B cell (primary cell): ENCODE measurements around the gene THBS2. TPM values are rescaled to one million over a fixed set of nuclear protein-coding genes. Genes with fewer than 3 reads are reported as not detected.

Source experiments
- ATAC-seq: fragments of 200-7000 bp; cut with Tn5 transposase; one replicate; pipeline ENCODE4 v1.10.0; 2021; ENCODE audit warnings: low read depth, mild to moderate bottlenecking, moderate number of reproducible peaks, moderate library complexity
- CTCF ChIA-PET: fragments of 350-600 bp; sonication (Branson Sonifier 250); formaldehyde crosslinking; loops from one replicate; lab custom pipeline; 2021; ENCODE audit warnings: antibody characterized with exemption, inconsistent platforms; lab: Charles Lee
- POLR2A ChIA-PET: fragments of 350-600 bp; sonication (Branson Sonifier 250); formaldehyde crosslinking; loops from one replicate; lab custom pipeline; 2021; ENCODE audit warnings: antibody characterized with exemption; lab: Charles Lee
- DNase-seq: peaks from one replicate; pipeline ENCODE4 v3.0.0; 2013
- H2AFZ ChIP-seq: 2 replicates; pipeline ENCODE4 v1.6.1; 2012; ENCODE audit warnings: mild to moderate bottlenecking, low read depth, low read length; ENCODE audit not compliant: insufficient read depth, poor library complexity, severe bottlenecking
- H3K27ac ChIP-seq, 2 donors: 1 replicate in 1 of 2; 2 replicates in 1 of 2; pipeline ENCODE4 v1.5.1; 2012 to 2013; ENCODE audit warnings: low read length in 2 of 2, mild to moderate bottlenecking in 2 of 2, moderate library complexity in 1 of 2
- H3K27me3 ChIP-seq, 4 experiments: fragments of 200-600 bp in 1 of 4; sonication (generic) in 1 of 4; replicated peaks in 1 of 4; 1 replicate in 2 of 4; 2 replicates in 2 of 4; pipeline versions ENCODE4 v1.6.1 to v1.7.0; 2013 to 2016; ENCODE audit warnings: low read length in 3 of 4, mild to moderate bottlenecking in 2 of 4, mixed read lengths in 1 of 4, moderate library complexity in 1 of 4; ENCODE audit not compliant: insufficient read depth in 4 of 4, control insufficient read depth in 3 of 4; ENCODE audit errors: control extremely low read depth in 1 of 4
- H3K36me3 ChIP-seq, 2 experiments: replicated peaks in 1 of 2; 1 replicate in 1 of 2; 2 replicates in 1 of 2; pipeline versions ENCODE4 v1.6.1 to v1.7.1; 2013; ENCODE audit warnings: low read length in 1 of 2; ENCODE audit not compliant: insufficient read depth in 2 of 2, control insufficient read depth in 1 of 2; ENCODE audit errors: control extremely low read depth in 1 of 2, extremely low read depth in 1 of 2
- H3K4me1 ChIP-seq, 2 donors: fragments of 200-600 bp in 1 of 2; sonication (generic) in 1 of 2; 1 replicate in 1 of 2; 2 replicates in 1 of 2; pipeline versions ENCODE4 v1.5.1 to v1.6.1; 2013 to 2017; ENCODE audit warnings: low read length in 2 of 2; ENCODE audit not compliant: control insufficient read depth in 2 of 2, insufficient read depth in 2 of 2
- H3K4me2 ChIP-seq: replicated peaks from 2 replicates; pipeline ENCODE3; 2012; ENCODE audit warnings: mild to moderate bottlenecking, low read depth, low read length; ENCODE audit not compliant: poor library complexity, severe bottlenecking
- H3K4me3 ChIP-seq, 5 experiments: fragments of 200-600 bp in 1 of 5; sonication (generic) in 1 of 5; 1 replicate in 3 of 5; 2 replicates in 2 of 5; pipeline versions ENCODE4 v1.5.1 to v1.7.0; 2011 to 2016; ENCODE audit warnings: low read length in 4 of 5, mild to moderate bottlenecking in 4 of 5, low read depth in 2 of 5, control low read depth in 1 of 5, moderate library complexity in 1 of 5; ENCODE audit not compliant: insufficient read depth in 1 of 5; ENCODE audit errors: control extremely low read depth in 1 of 5, extremely low read depth in 1 of 5
- H3K79me2 ChIP-seq: fragments of 200-600 bp; sonication (generic); one replicate; pipeline ENCODE4 v1.6.0; 2016; ENCODE audit warnings: low read length; ENCODE audit not compliant: control insufficient read depth, insufficient read depth
- H3K9ac ChIP-seq: fragments of 200-600 bp; sonication (generic); 2 replicates; pipeline ENCODE4 v1.6.1; 2017; ENCODE audit warnings: mild to moderate bottlenecking, low read length, moderate library complexity
- H3K9me3 ChIP-seq, 3 donors: one replicate each; pipeline versions ENCODE4 v1.6.1 to v1.7.1; 2013; ENCODE audit warnings: low read length in 2 of 3; ENCODE audit not compliant: control insufficient read depth in 2 of 3, insufficient read depth in 1 of 3; ENCODE audit errors: control extremely low read depth in 1 of 3
- H4K20me1 ChIP-seq: 2 replicates; pipeline ENCODE4 v1.6.0; 2012; ENCODE audit warnings: mild to moderate bottlenecking, low read length; ENCODE audit not compliant: insufficient read depth, control insufficient read depth, poor library complexity, severe bottlenecking
- H3K27ac Mint-ChIP-seq: one replicate; pipeline ENCODE4 v1.8.0; 2021; ENCODE audit warnings: mixed read lengths
- H3K27me3 Mint-ChIP-seq: one replicate; pipeline ENCODE4 v1.8.0; 2021; ENCODE audit warnings: mixed read lengths
- H3K4me1 Mint-ChIP-seq: one replicate; pipeline ENCODE4 v1.8.0; 2021; ENCODE audit warnings: mixed read lengths
- H3K4me3 Mint-ChIP-seq: one replicate; pipeline ENCODE4 v1.8.0; 2021; ENCODE audit warnings: mixed read lengths
- H3K9me3 Mint-ChIP-seq: one replicate; pipeline ENCODE4 v1.8.0; 2022; ENCODE audit warnings: mixed read lengths; ENCODE audit not compliant: insufficient read depth
- CTCF ChIP-seq: fragments of 200-600 bp; IDR thresholded peaks from one replicate; pipeline ENCODE4 v1.8.0; 2022; ENCODE audit warnings: antibody characterized with exemption, mild to moderate bottlenecking
- EZH2 ChIP-seq: IDR thresholded peaks from 2 replicates; pipeline ENCODE4 v1.6.1; 2012; ENCODE audit warnings: borderline replicate concordance, low read depth, mild to moderate bottlenecking, moderate library complexity, low read length; ENCODE audit not compliant: insufficient read depth, poor library complexity, severe bottlenecking
- WGBS: methylation state at CpG from one replicate; pipeline ENCODE4 v1.1.5; 2013; ENCODE audit warnings: missing lambda C conversion rate; ENCODE audit not compliant: insufficient coverage; 5-methylcytosine and 5-hydroxymethylcytosine counted together
- intact Hi-C: fragments of 100-400 bp; cut with micrococcal nuclease; formaldehyde crosslinking; loops from one replicate; pipeline ENCODE4 v1.10.0; 2022
- polyA plus RNA-seq: library from polyadenylated mRNA; depleted of rRNA; stranded (reverse); fragments of >200 nt; gene quantifications from 2 replicates; pipeline ENCODE4 v1.2.3, GENCODE V29; 2012
- total RNA-seq, 2 donors: library from RNA; stranded (reverse); fragments of 120-200 nt in 1 of 2; gene quantifications; 1 replicate in 1 of 2; 2 replicates in 1 of 2; pipeline versions ENCODE4 v1.2.3 to v1.2.4, GENCODE V29; 2013 to 2022

Gene THBS2
- total and polyA plus RNA-seq, 2 donors (not counting 1 experiment from before 2014, with no cell fraction given): not detected

- H3K79me2 ChIP-seq: no peaks in the 10 kb centered on the region
- intact Hi-C loops: no loop called here
- ChIA-PET POLR2A (no interaction called here), CTCF (no interaction called here)
- H3K27ac ChIP-seq: no peak overlapping the region
- Mint-ChIP-seq H3K4me1 (peaks cover 13% of the 10 kb centered on the region), H3K4me3 (no peak overlapping the region), H3K27ac (no peak overlapping the region), H3K27me3 (no peaks in the 10 kb centered on the region), H3K9me3 (peaks cover 13% of the 10 kb centered on the region)
- 100% methylated on average over 1 of the region's 3 CpGs for WGBS
- no peaks in the 10 kb centered on the region for H4K20me1 ChIP-seq
- H3K4me2 ChIP-seq: no peak overlapping the region
- H3K9ac ChIP-seq: no peak overlapping the region
- peaks cover 0 to 4% (median 0%) of the 10 kb centered on the region in 4 experiments for H3K27me3 ChIP-seq
- H3K4me3 ChIP-seq: no peak overlapping the region
- no peak for TF ChIP-seq CTCF
- TF ChIP-seq EZH2: no peak
- no peak for DNase-seq
- no peak overlapping the region for H2AFZ ChIP-seq
- H3K36me3 ChIP-seq: no peaks in the 10 kb centered on the region
- no peak for ATAC-seq
- peaks cover 4 to 9% of the 10 kb centered on the region in 2 donors for H3K4me1 ChIP-seq
- peaks cover 0 to 21% (median 19%) of the 10 kb centered on the region in 3 donors for H3K9me3 ChIP-seq
These were observed 43.0 kb downstream of the THBS2 start for GRCh38 chr6:169210611-169211010.

DNA sequence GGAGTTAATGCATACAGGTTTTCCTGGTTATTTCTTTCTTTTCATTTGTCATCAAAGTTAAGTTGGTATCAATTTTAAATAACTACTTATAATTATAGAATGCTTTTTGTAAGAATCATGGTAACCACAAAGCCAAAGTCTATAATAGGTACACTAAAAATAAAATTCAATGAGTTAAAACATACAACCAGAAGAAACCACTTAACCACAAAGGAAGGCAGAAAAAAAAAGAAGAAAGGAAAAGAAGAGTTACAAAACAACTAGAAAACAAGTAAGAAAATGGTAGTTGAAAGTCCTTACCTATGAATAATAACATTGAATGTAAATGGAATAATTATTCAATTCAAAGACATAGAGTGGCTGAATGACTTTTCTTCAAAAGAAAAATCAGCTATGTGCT is 45.6 kb downstream of the THBS2 start:
- POLR2A ChIA-PET: no interaction called here
- H3K4me2 ChIP-seq: no peak overlapping the region
- ATAC-seq: no peak
- no peaks in the 10 kb centered on the region for H3K79me2 ChIP-seq
- DNase-seq: no peak
- H3K36me3 ChIP-seq: no peaks in the 10 kb centered on the region
- intact Hi-C loops: no loop called here
- peaks cover 0 to 21% (median 11%) of the 10 kb centered on the region in 3 donors for H3K9me3 ChIP-seq
- H3K27me3 Mint-ChIP-seq: no peaks in the 10 kb centered on the region
- no peak overlapping the region for H3K27ac Mint-ChIP-seq
- H3K4me1 ChIP-seq: peaks cover 3 to 4% of the 10 kb centered on the region in 2 donors
- no peak overlapping the region for H2AFZ ChIP-seq
- H3K9me3 Mint-ChIP-seq: peaks cover 12% of the 10 kb centered on the region
- CTCF ChIA-PET: no interaction called here
- no peak for TF ChIP-seq EZH2
- TF ChIP-seq CTCF: no peak
- peaks cover 10% of the 10 kb centered on the region for H3K4me1 Mint-ChIP-seq
- no peak overlapping the region for H3K4me3 Mint-ChIP-seq
- H4K20me1 ChIP-seq: no peaks in the 10 kb centered on the region
- no peak overlapping the region for H3K4me3 ChIP-seq
- no peak overlapping the region for H3K9ac ChIP-seq
- H3K27me3 ChIP-seq: peaks cover 0 to 4% (median 0%) of the 10 kb centered on the region in 4 experiments
- H3K27ac ChIP-seq: no peak overlapping the region
